Activated naive CD8-positive, alpha-beta T cell treated with anti-CD3 and anti-CD28 coated beads, Interleukin-2, amount 50 U/mL, for 24 hours (primary cell): ENCODE measurements around the gene RPH3AL.
"Not testable (repeated sequence)": the region's sequence is repeated elsewhere in the genome, so short reads cannot be mapped to it uniquely, and the experiment has no call there.

Experiments used
- ATAC-seq: fragments of 150-1000 bp; cut with Tn5 transposase; one replicate; pipeline ENCODE4 v1.10.0; 2021
- DNase-seq: peaks from one replicate; pipeline ENCODE4 v3.0.0; 2021
- H3K27ac Mint-ChIP-seq: one replicate; pipeline ENCODE4 v1.8.0; 2021; ENCODE audit warnings: mild to moderate bottlenecking, mixed read lengths
- H3K27me3 Mint-ChIP-seq: one replicate; pipeline ENCODE4 v1.8.0; 2021; ENCODE audit warnings: mixed read lengths
- H3K36me3 Mint-ChIP-seq: one replicate; pipeline ENCODE4 v1.8.0; 2021; ENCODE audit warnings: low read depth, mixed read lengths
- H3K4me1 Mint-ChIP-seq: one replicate; pipeline ENCODE4 v1.8.0; 2021; ENCODE audit warnings: mixed read lengths
- H3K4me3 Mint-ChIP-seq: one replicate; pipeline ENCODE4 v1.8.0; 2021; ENCODE audit warnings: mild to moderate bottlenecking, moderate library complexity, mixed read lengths
- H3K9me3 Mint-ChIP-seq: one replicate; pipeline ENCODE4 v1.8.0; 2021; ENCODE audit warnings: mixed read lengths

The RPH3AL gene

DNA sequence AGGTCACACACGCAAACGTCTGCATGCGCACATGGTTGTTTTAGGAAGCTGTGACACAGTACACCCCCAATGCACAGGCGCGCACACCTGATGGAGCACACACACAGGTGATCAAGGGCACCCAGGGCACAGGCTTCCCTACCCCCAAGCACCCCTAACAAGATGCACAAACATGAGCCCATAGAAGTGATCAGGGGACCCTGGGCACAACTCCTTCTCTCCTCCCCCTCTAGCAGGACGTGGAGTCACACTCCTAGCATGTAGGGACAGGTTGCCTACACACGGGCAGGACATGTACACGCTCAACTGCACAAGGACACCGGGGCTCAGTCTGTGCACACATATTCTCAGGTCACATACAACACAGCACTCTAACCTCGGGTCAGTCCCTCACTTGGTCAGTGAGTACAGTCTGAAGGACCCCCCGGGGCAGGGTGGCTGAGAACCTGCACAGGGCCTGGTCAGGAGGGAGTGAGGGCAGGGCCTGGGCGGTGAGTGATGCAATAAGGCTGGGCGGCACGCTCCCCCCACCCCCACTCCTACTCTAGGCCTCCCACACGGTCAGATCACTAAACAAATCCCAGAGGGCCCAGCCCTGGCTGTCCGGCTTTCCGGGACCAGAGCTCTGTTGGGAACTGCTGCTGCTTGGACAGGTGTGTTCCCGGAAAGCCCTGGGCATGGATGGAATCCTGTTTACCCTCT is 170.4 kb downstream of the RPH3AL start:
- Mint-ChIP-seq H3K4me3 (peak overlapping the region; percentile 38), H3K27ac (no peak overlapping the region), H3K36me3 (no peaks in the 10 kb centered on the region), H3K9me3 (no peaks in the 10 kb centered on the region), H3K4me1 (peaks cover 15% of the 10 kb centered on the region), H3K27me3 (peaks cover 36% of the 10 kb centered on the region)
- DNase-seq (no peak), ATAC-seq (no peak)

DNA sequence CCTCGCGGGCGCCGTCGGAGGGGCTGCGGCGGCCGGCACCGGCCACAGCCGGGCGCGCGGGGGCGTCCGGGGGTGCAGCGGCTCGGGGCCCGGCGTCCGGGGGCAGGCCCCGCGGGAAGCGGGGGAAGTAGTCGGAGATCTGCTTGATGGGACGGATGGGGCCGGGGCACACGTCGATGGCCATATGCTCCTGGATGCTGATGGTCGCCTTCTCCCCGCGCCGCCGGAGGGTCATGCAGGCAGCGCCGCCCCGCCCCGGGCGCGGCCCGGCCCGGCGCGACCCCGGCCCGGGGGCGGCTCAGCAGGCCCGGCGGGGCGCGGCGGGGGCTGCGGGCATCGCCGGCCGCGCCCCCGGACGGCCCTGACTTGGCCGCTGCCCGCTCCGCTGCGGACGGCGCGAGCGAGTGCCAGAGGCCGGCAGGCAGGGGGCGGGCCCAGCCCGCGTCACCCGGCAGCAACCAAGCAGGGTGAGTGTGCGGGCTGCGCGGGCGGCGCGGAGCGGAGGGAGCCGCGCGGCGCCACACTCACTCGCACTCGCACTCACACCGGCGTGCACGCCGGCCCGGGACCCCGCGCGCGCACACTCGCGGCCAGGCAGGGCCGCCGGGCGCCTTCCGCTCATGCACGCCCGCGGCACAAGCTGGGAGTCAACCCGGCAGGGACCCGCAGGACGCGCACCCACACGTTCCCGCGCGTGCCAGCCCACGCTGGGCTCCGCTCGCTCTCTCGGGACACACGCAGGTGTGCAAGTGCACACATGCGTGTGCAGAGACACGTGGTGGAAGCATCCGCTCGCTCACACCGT is 171.2 kb downstream of the RPH3AL start, which contains the start of gene DOC2B:
DOC2B (minus strand) TSS at position 406 of the 805 bp plus-strand sequence; CDS start at position 235, 171 bp downstream.
- peak within 1 kb of the TSS; percentile 38 for H3K4me3 Mint-ChIP-seq
- H3K27ac Mint-ChIP-seq = no peak within 1 kb of the TSS
- ATAC-seq (no peak), DNase-seq (peak; percentile 13)
- H3K4me1 Mint-ChIP-seq = peaks cover 15% of the 10 kb centered on the region
- no peaks in the 10 kb centered on the region for H3K9me3 Mint-ChIP-seq
- peaks cover 37% of the 10 kb centered on the region for H3K27me3 Mint-ChIP-seq
- H3K36me3 Mint-ChIP-seq = no peaks in the 10 kb centered on the region

DNA sequence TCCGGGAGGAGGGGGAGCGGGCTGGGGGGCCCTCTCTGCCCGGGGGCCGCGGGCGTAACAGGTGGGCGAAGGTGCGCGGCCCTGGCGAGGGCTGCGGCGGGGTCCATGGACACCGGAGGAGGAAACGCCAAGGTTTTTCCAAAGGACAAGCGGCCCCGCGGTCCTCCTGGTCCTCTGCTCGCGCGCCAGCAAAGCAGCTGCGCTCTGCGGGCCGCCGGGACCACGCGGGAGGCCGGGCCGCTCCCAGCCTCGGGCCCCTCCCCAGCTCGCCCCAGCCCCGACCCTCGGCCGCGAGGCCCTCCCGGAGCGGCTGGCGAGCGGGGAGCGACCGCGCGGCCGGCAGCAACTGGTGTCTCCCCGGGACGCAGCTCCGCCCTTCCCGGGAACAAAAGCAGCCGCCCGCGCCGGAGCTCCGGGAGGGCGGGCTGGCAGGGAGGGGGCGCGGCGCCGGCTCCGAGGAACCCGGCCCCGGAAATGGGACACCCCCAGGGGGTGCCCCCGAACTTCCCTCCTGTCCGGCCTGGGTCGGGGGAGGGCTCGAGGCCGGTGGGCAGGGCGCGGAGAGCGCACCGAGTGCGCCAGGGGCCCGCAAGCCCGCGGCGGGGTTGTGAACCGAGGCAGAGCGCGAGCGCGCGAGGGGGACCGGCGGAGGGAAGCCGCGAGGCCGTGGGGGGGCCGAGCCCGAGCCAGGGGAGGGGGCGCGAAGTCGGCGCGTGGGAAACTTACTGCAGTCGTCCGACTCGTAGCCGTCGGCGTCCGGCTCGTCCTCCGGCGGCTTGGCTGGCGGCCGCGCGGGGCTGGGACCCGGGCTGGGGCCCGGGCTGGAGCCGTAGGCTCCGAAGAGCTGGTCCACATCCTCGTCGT is 172.0 kb downstream of the RPH3AL start:
- Mint-ChIP-seq H3K36me3 (no peaks in the 10 kb centered on the region), H3K9me3 (no peaks in the 10 kb centered on the region), H3K4me1 (peaks cover 7% of the 10 kb centered on the region), H3K27ac (no peak overlapping the region), H3K27me3 (peaks cover 37% of the 10 kb centered on the region), H3K4me3 (no peak overlapping the region)
- DNase-seq (no peak), ATAC-seq (no peak)

DNA sequence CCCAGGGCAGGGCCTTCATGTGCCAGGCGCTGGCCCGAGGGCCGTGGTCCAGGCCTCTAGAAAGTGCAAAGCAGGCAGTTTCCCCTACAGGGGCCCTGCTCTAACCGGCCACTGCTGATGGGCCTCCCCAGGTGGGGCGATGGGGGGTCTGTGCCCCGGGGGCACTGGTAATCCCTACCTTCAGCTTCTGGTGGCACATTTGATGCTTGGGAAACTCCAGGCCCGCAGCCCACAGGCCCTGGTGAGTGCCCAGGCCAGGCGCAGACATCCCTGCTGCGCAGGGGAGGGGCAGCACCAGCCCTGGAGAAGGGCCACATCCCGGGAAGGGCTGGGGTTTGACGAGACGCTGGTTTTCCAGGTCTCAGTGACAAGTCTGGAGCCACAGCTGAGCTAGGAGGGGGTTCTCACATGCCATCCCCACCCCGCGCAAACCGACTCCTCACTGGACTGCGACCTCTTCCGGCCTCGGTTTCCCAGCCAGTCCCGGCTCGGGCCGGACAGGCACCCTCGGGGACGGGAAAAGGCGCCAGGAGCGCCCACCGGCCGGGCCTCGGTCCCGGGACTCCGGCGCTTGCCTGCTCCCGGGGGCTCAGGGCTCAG is 172.7 kb downstream of the RPH3AL start:
- no peak for ATAC-seq
- Mint-ChIP-seq H3K27me3 (peaks cover 37% of the 10 kb centered on the region), H3K27ac (no peak overlapping the region), H3K4me3 (no peak overlapping the region), H3K4me1 (peaks cover 5% of the 10 kb centered on the region), H3K36me3 (no peaks in the 10 kb centered on the region), H3K9me3 (no peaks in the 10 kb centered on the region)
- DNase-seq = no peak

DNA sequence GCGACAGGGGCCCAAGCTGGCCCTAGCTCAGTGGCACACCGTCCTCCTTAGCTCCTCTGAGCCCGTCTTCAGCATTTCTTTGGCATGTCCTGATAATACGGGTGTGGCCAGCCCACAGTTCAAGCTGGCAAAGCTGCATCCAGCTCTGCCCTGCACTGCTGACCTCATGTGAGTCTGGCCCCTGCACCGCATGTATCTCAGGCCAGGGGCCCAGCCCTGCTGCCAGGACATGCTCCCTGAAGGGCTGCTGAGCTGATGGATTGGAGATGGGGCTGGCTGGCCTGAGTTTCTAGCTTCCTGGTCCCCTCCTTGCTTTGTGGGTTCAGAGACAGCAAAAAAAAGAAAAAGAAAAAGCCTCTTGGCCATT is 173.6 kb downstream of the RPH3AL start:
- Mint-ChIP-seq H3K27ac (no peak overlapping the region), H3K27me3 (peaks cover 32% of the 10 kb centered on the region), H3K4me3 (no peak overlapping the region)

DNA sequence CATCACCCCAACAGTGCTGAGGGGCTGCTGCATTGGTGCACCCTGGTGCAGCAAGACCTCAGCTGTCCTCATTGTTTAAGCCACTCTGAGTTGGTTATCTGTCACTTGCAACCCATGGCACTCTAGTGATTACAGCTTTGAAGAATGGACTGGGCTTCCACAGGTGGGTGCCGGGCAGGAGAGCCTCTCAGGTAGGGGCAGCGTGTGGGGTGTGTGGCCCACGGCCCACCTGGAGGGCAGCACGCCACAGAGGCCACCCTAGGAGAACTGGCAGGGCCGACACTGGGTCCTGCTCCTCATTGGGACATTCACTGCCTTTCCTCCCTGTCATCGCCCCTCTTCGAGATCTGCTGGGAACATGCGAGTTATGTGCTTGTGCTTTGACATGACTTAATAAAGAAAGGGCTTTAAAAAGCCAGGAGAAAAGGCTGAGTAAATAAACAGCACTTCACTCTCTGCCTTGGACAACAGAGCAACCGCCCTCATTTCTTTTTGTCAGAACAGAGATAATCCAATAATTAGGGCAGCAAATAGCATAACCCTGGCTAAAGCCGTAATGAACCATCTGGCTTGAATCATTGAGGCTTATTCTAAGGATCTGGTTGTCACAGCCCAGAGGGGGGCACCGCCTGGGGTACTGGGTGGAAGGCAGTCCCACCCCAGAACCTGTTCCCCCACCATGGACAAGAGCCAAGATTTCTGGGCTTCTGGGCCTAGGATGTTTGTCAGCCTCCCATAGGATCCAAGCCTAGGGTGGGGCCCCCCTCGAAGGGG is 174.1 kb downstream of the RPH3AL start:
- Mint-ChIP-seq H3K36me3 (no peaks in the 10 kb centered on the region), H3K4me3 (no peak overlapping the region), H3K27me3 (peaks cover 26% of the 10 kb centered on the region), H3K9me3 (no peaks in the 10 kb centered on the region), H3K4me1 (peaks cover 5% of the 10 kb centered on the region), H3K27ac (no peak overlapping the region)
- ATAC-seq (no peak), DNase-seq (no peak)

More for the DNA sequence above, 173.6 kb downstream of the RPH3AL start:
- H3K36me3 Mint-ChIP-seq = no peaks in the 10 kb centered on the region
- ATAC-seq = no peak
- no peak for DNase-seq
- H3K4me1 Mint-ChIP-seq = peaks cover 5% of the 10 kb centered on the region
- H3K9me3 Mint-ChIP-seq = no peaks in the 10 kb centered on the region

DNA sequence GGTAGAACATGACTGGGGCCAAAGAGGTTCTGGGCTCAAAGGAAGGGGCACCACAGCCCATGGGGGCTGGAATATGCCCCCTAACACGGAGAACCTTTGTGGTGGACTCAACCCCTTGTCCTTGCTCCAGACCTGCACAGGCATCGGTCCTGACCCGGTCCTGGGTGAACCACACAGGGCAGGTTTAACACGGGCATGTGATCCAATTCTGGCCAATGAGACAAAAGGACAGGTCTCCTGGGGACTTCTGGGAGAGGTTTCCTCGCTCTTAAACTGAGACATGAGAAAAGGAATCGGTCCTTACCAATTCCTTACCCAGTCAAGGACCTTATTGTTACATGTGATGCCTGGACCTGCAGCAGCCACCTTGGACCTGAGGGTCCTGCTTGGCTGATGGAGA is 174.8 kb downstream of the RPH3AL start:
- Mint-ChIP-seq H3K9me3 (no peaks in the 10 kb centered on the region), H3K4me1 (peaks cover 5% of the 10 kb centered on the region), H3K36me3 (no peaks in the 10 kb centered on the region), H3K4me3 (no peak overlapping the region), H3K27ac (no peak overlapping the region), H3K27me3 (peaks cover 19% of the 10 kb centered on the region)
- no peak for ATAC-seq
- no peak for DNase-seq

DNA sequence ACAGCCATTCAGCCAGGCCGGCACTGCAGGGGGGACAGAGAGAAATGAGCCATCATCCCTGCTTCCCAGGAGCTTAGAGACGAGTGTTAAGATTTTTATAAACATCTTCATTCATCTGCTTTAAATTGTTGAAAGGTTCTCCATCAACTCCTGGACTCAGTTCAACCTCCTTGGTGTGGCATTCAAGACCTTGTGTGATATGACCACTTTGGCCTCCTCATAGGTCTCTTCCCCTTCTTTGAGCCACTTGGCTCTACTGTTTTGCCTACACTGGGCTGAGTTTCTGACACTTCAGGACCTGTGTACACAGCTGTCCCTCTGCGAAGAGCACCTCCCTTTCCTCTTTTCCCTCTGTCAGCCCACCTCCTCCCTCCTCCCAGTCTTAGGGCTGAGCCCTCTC is 175.5 kb downstream of the RPH3AL start:
- no peaks in the 10 kb centered on the region for H3K9me3 Mint-ChIP-seq
- peaks cover 13% of the 10 kb centered on the region for H3K27me3 Mint-ChIP-seq
- no peak for DNase-seq
- no peak for ATAC-seq
- peak overlapping the region; percentile 15 for H3K27ac Mint-ChIP-seq
- no peak overlapping the region for H3K4me3 Mint-ChIP-seq
- no peaks in the 10 kb centered on the region for H3K36me3 Mint-ChIP-seq
- peaks cover 4% of the 10 kb centered on the region for H3K4me1 Mint-ChIP-seq

DNA sequence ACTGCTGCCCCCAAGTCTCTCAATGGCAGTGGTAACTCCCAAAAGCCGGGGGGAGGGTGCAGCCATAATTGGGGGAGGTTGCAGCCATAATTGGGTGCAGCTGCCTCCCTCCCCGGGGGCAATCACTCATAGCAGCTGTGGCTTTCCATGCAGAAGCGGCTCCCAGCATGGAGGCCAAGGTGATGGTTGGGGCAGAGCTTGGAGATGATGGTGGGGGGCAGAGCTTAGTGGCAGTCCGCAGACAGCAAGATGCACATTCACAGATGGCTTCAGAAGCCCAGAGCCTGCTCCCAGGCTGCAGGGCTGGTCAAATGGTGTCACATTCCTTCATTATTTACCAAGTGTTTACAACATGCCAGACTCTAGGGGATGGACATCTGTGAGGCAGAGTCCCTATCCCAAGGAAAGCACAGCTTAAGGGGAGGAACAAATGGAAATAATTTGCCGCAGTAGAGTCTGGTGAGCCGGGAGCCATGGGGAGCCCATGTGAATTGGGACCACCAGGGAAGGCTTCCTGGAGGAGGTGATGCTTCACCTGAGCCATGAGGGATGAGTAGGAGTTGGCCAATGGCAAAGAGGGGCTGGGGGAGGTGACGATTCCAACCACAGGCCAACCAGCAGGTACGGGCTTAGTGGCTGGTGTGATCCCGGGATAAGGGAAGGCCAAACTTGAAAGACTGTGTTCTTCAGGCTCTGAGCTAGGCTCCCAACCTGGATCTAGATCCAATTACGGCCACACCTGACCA is 179.3 kb downstream of the RPH3AL start:
- no peaks in the 10 kb centered on the region for H3K36me3 Mint-ChIP-seq
- peaks cover 10% of the 10 kb centered on the region for H3K27me3 Mint-ChIP-seq
- DNase-seq (no peak), ATAC-seq (no peak)
- H3K4me1 Mint-ChIP-seq = peaks cover 2% of the 10 kb centered on the region
- no peak overlapping the region for H3K4me3 Mint-ChIP-seq
- no peak overlapping the region for H3K27ac Mint-ChIP-seq
- H3K9me3 Mint-ChIP-seq = no peaks in the 10 kb centered on the region

DNA sequence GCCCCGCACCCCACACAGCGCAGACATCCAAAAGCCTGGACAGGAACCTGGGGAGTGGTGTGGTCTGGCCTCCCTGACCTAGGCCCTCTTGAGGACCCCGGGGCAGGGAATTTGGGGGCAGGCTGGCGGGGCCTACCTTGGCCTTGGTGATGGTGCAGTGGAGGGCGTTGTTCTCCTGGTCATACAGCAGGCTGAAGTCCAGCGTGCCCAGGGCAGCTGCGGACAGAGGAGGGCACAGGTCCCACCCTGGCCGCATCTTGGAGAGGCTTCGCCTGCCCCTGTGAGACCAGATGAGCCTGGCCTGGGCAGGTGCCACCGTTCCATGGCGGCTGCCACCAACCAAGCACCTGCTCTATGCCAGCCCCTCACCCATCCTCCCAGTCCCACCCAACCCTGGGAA is 180.2 kb downstream of the RPH3AL start:
- Mint-ChIP-seq H3K27me3 (peaks cover 7% of the 10 kb centered on the region), H3K27ac (no peak overlapping the region), H3K4me1 (peaks cover 2% of the 10 kb centered on the region), H3K4me3 (no peak overlapping the region), H3K36me3 (no peaks in the 10 kb centered on the region), H3K9me3 (no peaks in the 10 kb centered on the region)
- DNase-seq = no peak
- peak; percentile 15 for ATAC-seq

DNA sequence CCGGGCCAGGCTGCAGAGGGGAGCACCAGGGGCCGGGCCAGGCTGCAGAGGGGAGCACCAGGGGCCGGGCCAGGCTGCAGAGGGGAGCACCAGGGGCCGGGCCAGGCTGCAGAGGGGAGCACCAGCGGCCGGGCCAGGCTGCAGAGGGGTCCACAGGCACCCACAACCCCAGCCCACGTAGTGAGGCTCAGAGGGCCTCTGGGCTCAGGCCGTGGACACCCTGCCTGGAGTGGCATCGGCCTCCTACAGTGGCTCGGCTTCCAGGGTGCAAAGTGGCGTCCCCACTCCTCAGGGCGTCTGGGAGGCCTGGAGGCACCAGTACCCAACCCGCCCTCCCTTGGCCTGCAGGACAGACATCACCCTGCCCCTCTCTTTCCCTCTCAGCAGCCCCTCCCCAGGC is 180.7 kb downstream of the RPH3AL start:
- H3K9me3 Mint-ChIP-seq = no peaks in the 10 kb centered on the region
- no peaks in the 10 kb centered on the region for H3K36me3 Mint-ChIP-seq
- peaks cover 5% of the 10 kb centered on the region for H3K27me3 Mint-ChIP-seq
- H3K27ac Mint-ChIP-seq = no peak overlapping the region
- H3K4me1 Mint-ChIP-seq = peaks cover 2% of the 10 kb centered on the region
- no peak overlapping the region for H3K4me3 Mint-ChIP-seq
- no peak for DNase-seq
- ATAC-seq = no peak

DNA sequence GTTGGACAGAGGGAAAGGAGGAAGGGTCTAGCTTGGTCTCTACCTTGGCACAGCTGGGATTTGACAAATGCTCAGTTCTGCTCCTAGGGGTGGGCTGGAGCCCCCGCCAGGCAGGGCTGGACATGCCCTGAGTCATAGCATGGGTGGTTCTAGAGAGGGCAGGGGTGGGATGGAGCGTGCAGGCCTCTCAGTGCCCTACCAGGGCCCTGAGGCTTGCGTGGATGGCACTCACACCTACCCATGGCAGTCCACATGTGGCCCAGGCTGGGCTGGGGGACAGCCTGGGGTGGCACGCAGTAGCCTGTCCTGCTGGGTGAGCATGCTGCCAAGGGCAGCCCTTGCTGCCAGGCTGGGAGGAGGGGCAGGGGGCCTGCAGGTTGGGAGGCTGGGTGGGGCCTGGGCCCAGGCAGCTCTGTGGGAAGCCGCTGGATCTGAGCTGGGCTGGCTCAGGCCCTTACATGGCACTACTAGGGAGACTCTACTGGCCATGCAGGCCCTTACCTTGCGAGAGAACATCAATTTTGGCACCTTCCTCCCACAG is 182.4 kb downstream of the RPH3AL start:
- no peak overlapping the region for H3K4me3 Mint-ChIP-seq
- H3K27ac Mint-ChIP-seq = no peak overlapping the region
- DNase-seq = no peak
- peaks cover 5% of the 10 kb centered on the region for H3K27me3 Mint-ChIP-seq
- peaks cover 2% of the 10 kb centered on the region for H3K4me1 Mint-ChIP-seq
- ATAC-seq = no peak
- H3K9me3 Mint-ChIP-seq = no peaks in the 10 kb centered on the region
- H3K36me3 Mint-ChIP-seq = no peaks in the 10 kb centered on the region

DNA sequence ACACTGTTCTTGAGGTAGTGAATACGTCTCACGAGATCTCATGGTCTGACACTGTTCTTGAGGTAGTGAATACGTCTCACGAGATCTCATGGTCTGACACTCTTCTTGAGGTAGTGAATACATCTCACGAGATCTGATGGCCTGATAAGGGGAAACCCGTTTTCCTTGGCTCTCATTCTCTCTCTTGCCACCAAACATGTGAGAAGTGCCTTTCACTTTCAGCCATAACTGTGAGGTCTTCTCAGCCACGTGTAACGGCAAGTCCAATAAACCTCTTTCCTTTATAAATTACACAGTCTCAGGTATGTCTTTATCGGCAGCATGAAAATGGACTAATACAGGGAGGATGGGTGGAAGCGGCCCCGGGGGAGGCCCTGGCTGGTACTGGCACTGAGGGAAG is 184.0 kb downstream of the RPH3AL start:
- H3K36me3 Mint-ChIP-seq, H3K27me3 Mint-ChIP-seq, H3K27ac Mint-ChIP-seq, H3K9me3 Mint-ChIP-seq, H3K4me3 Mint-ChIP-seq, H3K4me1 Mint-ChIP-seq, DNase-seq, ATAC-seq: not testable (repeated sequence)
